Stimulated activated naive CD8-positive, alpha-beta T cell treated with anti-CD3 and anti-CD28 coated beads, Interleukin-15, amount 100 ng/mL, for 72 hours (primary cell): ENCODE measurements around the gene MOG.

Source experiments
- ATAC-seq: fragments of 150-1000 bp; cut with Tn5 transposase; 2 replicates; pipeline ENCODE4 v1.10.0; 2021; ENCODE audit warnings: mild to moderate bottlenecking, moderate library complexity
- DNase-seq, 2 donors: peaks; one replicate each; pipeline ENCODE4 v3.0.0; 2021 to 2022
- H3K27ac Mint-ChIP-seq, 2 donors: one replicate each; pipeline ENCODE4 v1.8.0; 2022; ENCODE audit warnings: mild to moderate bottlenecking in 2 of 2, mixed read lengths in 2 of 2, moderate library complexity in 2 of 2
- H3K27me3 Mint-ChIP-seq: one replicate; pipeline ENCODE4 v1.8.0; 2022; ENCODE audit warnings: mixed read lengths
- H3K4me1 Mint-ChIP-seq: one replicate; pipeline ENCODE4 v1.8.0; 2022; ENCODE audit warnings: mild to moderate bottlenecking, mixed read lengths
- H3K4me3 Mint-ChIP-seq, 2 donors: one replicate each; pipeline ENCODE4 v1.8.0; 2022; ENCODE audit warnings: mild to moderate bottlenecking in 2 of 2, mixed read lengths in 2 of 2, moderate library complexity in 1 of 2
- H3K9me3 Mint-ChIP-seq, 2 donors: one replicate each; pipeline ENCODE4 v1.8.0; 2022; ENCODE audit warnings: mixed read lengths in 2 of 2

Gene MOG

DNA sequence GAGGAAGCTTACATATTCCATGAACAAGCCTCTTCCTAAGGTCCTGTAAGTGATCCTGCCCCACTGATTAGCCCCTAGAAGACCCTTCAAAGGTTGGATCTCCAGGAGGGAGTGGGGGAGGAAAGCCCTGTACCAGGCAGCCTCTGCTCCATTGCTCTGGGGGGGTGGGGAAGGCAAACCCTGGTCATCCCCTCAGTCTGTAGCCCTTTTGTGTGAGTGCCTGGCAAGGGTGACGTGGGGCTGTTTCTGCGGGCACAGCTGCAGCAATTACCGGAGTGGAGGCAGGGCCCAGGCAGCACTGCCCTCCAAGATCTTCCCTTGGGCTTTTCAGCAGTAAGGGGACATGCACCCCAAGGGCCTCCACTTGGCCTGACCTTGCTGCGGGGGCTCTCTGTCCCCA lies at the start of gene MOG:
TSS of gene MOG (plus strand) at position 295 of the 400 bp plus-strand sequence. CDS start 118 bp downstream, outside the sequence.
- Mint-ChIP-seq H3K27ac (no peak within 1 kb of the TSS), H3K4me1 (no peaks in the 10 kb centered on the region), H3K27me3 (peaks cover 36% of the 10 kb centered on the region), H3K9me3 (no peaks in the 10 kb centered on the region), H3K4me3 (no peak within 1 kb of the TSS)
- DNase-seq (no peak), ATAC-seq (no peak)

DNA sequence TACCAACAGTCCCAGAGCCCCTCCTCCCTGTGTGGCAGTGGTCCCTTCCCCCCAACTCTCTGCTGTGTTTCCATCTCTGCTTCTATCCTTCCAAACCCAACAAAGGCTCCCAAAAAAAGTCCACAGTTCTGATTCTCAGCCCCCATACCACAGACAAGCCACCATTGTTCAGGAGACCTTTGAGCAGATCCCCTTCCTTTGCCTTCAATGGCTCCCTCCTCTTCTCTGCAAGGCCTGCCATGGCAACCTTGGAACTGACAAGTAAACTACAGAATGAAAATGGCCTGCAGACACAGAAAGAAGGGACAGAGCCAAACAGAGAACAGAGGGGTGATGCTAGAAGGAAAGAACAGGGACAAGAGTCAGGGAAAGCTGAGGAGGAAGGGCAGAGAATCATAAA lies 48.8 kb upstream of the MOG start:
- Mint-ChIP-seq H3K9me3 (no peaks in the 10 kb centered on the region), H3K4me1 (no peaks in the 10 kb centered on the region), H3K27ac (no peak overlapping the region), H3K27me3 (no peaks in the 10 kb centered on the region), H3K4me3 (no peak overlapping the region)
- ATAC-seq (no peak), DNase-seq (no peak)

- Mint-ChIP-seq H3K4me3 (no peak overlapping the region), H3K9me3 (no peaks in the 10 kb centered on the region), H3K27me3 (no peaks in the 10 kb centered on the region), H3K4me1 (no peaks in the 10 kb centered on the region), H3K27ac (no peak overlapping the region)
- DNase-seq, result no peak
- ATAC-seq, result no peak
These were observed 46.4 kb upstream of the MOG start for GRCh38 chr6:29610540-29610939.

GRCh38 chr6:29611426-29611825 lies 45.5 kb upstream of the MOG start:
- no peaks in the 10 kb centered on the region for H3K4me1 Mint-ChIP-seq
- no peak overlapping the region for H3K27ac Mint-ChIP-seq
- no peak for ATAC-seq
- DNase-seq, result no peak
- H3K27me3 Mint-ChIP-seq, result no peaks in the 10 kb centered on the region
- H3K9me3 Mint-ChIP-seq, result no peaks in the 10 kb centered on the region
- H3K4me3 Mint-ChIP-seq, result no peak overlapping the region

DNA sequence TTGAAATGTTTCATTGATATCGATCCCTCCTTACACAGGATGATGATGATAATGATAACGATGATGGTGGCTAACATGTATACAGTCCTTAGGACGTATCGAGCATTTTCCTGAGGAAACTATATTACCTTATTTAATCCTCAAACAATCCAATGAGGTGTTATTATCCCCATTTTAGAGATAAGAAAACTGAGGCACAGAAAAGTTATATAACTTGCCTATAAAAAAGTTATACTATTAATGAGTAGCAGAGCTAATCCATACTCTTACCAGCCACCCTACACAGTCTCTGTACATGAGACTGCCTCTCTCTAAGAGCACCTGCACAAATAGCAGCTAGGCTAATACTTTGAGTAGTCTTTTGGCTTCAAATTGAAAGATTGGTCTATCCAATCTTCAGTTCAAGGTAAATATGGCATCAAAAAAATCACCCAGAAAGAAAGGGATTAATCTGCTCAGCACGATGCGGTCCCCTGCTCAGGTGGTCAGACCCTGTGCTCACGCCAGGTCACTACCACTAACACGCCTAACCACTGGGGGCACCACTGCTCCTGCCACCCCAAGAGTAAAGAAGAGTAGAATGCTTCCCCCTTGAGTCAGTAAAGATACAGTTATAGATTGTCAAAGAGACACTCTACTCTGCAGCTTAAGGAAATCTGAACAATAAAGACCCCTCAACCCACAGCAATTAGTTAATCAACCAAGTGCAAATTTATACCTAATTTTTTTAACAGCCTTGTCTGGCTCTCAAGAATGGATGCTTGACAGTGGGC lies 38.9 kb upstream of the MOG start:
- Mint-ChIP-seq H3K27me3 (no peaks in the 10 kb centered on the region), H3K4me1 (no peaks in the 10 kb centered on the region), H3K4me3 (no peak overlapping the region), H3K27ac (no peak overlapping the region), H3K9me3 (no peaks in the 10 kb centered on the region)
- DNase-seq, result no peak
- no peak for ATAC-seq

- no peak for ATAC-seq
- Mint-ChIP-seq H3K27me3 (no peaks in the 10 kb centered on the region), H3K27ac (no peak overlapping the region), H3K4me1 (no peaks in the 10 kb centered on the region), H3K4me3 (no peak overlapping the region), H3K9me3 (no peaks in the 10 kb centered on the region)
- DNase-seq, result no peak
These were observed 37.2 kb upstream of the MOG start for GRCh38 chr6:29619578-29620160.

- Mint-ChIP-seq H3K9me3 (no peaks in the 10 kb centered on the region), H3K27ac (no peak overlapping the region), H3K4me3 (no peak overlapping the region), H3K27me3 (no peaks in the 10 kb centered on the region), H3K4me1 (no peaks in the 10 kb centered on the region)
- ATAC-seq (no peak), DNase-seq (no peak)
These were observed 36.3 kb upstream of the MOG start for GRCh38 chr6:29620630-29621029.

DNA sequence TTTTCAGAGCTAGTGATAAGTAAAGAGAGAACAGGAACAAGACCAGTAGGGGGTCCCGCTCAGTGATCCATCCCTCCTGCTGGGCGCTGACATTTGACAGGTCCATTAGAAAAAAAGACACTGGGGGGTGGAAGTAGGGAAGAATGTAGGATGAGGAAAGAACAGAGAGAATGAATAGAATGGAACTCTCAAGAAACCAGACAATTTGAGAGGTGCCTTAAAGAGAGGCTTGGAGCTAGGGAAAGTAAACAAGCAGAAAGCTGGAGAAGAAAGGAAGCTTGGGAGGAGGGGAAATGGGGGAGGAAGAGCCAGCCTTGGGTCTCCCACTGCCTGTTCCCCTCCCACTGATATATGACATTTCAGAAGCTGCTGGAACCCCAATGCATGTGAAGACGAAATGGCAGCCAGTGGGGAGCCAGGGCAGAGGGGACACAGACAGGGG lies 32.4 kb upstream of the MOG start:
- ATAC-seq (no peak), DNase-seq (no peak)
- no peaks in the 10 kb centered on the region for H3K9me3 Mint-ChIP-seq
- peaks cover 15% of the 10 kb centered on the region for H3K4me1 Mint-ChIP-seq
- H3K4me3 Mint-ChIP-seq, result no peak overlapping the region
- H3K27ac Mint-ChIP-seq, result no peak overlapping the region
- H3K27me3 Mint-ChIP-seq, result peaks cover 11% of the 10 kb centered on the region

- H3K4me1 Mint-ChIP-seq, result peaks cover 24% of the 10 kb centered on the region
- peaks cover 15% of the 10 kb centered on the region for H3K27me3 Mint-ChIP-seq
- H3K9me3 Mint-ChIP-seq, result no peaks in the 10 kb centered on the region
- no peak overlapping the region for H3K4me3 Mint-ChIP-seq
- DNase-seq, result no peak
- no peak for ATAC-seq
- peak overlapping the region in 1 of 2 donors; percentile 38 for H3K27ac Mint-ChIP-seq
These were observed 31.5 kb upstream of the MOG start for GRCh38 chr6:29625337-29625930.

DNA sequence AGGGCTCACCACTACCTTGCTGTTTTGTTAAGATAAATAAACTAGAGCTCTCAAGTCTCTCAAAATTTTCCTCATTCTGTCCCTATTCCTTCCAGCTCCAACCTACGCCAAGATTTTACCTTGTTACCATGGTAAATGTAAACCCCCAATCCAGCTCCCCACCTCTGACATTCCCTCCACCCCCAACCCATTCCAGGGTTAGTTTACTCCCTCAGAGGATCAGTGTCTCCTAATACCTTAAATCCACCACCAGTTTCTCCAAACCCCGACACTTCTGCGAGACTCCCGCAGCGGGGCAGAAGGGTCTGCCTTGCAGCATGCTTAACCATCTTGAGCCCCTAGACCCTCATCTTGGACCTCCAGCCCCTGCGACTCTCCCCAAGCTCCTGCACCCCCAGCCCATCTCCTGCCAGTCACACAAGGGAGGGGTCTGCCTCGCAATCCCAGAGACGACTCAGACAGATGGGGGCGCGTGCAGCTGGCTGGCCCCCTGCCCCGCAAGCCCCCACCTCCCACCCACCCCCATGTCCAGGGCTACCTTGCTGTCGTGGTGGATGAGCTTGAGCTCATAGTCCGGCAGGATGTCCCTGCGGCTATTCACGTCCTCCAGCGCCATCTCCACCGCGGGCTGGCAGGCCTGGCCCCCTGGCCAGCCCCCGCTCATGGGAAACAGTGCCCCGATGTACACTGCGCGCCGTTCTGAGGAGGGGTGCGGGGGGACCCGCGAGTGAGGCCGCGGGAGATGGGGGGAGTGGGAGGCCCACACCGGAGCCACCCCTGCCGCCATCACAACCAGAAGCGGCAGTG lies 29.7 kb upstream of the MOG start:
- no peaks in the 10 kb centered on the region for H3K9me3 Mint-ChIP-seq
- ATAC-seq (peak; percentile 19), DNase-seq (no peak)
- peak overlapping the region; percentile 55 to 90 for H3K4me3 Mint-ChIP-seq
- H3K27me3 Mint-ChIP-seq, result peaks cover 21% of the 10 kb centered on the region
- peaks cover 39% of the 10 kb centered on the region for H3K4me1 Mint-ChIP-seq
- no peak overlapping the region for H3K27ac Mint-ChIP-seq

GRCh38 chr6:29627755-29628418 lies 29.0 kb upstream of the MOG start:
- Mint-ChIP-seq H3K27me3 (peaks cover 23% of the 10 kb centered on the region), H3K4me1 (peaks cover 41% of the 10 kb centered on the region), H3K4me3 (peak overlapping the region; percentile 89 to 90), H3K27ac (no peak overlapping the region), H3K9me3 (no peaks in the 10 kb centered on the region)
- DNase-seq, result peak in 1 of 2 donors; percentile 19
- no peak for ATAC-seq

DNA sequence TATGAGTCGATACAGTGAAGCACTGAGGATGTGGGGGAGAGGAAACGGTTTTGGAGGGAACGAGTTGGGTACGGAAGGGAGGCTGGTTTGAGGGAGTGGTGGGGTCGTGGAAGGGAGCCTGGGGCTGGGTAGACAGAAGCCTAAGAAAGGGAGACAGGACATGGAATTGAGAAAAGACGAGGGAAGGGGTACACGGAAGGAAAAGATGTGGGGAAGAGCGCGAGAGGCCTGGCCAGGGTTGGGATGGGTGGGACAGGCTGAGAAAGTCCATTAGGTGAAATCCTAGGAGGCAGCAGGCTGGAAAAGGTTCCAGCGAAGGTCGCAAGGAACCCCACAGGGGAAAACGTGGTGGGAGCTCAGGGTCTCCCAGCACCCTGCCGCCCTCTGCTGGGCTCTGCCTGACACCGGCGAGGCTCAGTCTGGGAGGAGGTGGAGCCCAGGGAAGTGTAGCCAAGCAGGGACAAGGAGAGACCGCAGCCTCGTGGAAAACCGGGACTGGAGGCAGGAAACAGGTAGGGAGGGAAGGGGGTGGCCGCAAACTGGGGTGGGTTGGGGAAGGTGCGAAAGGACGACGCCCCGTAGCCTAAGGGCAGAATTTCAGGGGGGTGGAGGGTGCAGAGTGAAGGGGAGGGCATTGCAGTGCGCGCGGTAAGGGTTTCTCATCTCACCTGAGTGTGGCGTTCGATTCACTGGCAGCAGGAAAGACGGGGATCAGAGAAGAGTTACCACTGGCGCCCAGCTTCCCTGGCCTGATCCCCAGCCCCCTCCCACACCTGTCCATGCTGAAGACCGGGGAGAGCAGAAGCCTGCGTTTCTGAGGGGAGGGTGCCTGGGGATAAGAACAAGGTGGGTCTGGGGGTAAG lies 28.2 kb upstream of the MOG start:
- no peak overlapping the region for H3K27ac Mint-ChIP-seq
- peaks cover 48% of the 10 kb centered on the region for H3K4me1 Mint-ChIP-seq
- peak overlapping the region; percentile 89 to 90 for H3K4me3 Mint-ChIP-seq
- peaks cover 23% of the 10 kb centered on the region for H3K27me3 Mint-ChIP-seq
- peak; percentile 61 for ATAC-seq
- peak; percentile 40 to 48 for DNase-seq
- no peaks in the 10 kb centered on the region for H3K9me3 Mint-ChIP-seq

GRCh38 chr6:29629571-29629970 lies 27.3 kb upstream of the MOG start:
- Mint-ChIP-seq H3K27ac (no peak overlapping the region), H3K27me3 (peaks cover 23% of the 10 kb centered on the region), H3K9me3 (no peaks in the 10 kb centered on the region), H3K4me3 (peak overlapping the region in 1 of 2 donors; percentile 90), H3K4me1 (peaks cover 54% of the 10 kb centered on the region)
- ATAC-seq (no peak), DNase-seq (no peak)

- Mint-ChIP-seq H3K4me3 (no peak overlapping the region), H3K9me3 (no peaks in the 10 kb centered on the region), H3K27me3 (peaks cover 23% of the 10 kb centered on the region), H3K4me1 (peaks cover 54% of the 10 kb centered on the region), H3K27ac (no peak overlapping the region)
- no peak for DNase-seq
- no peak for ATAC-seq
These were observed 26.6 kb upstream of the MOG start for GRCh38 chr6:29630315-29630714.
